Endodermal cell (in vitro differentiated cells): ENCODE data around the gene CSN1S1. TPM values are rescaled to one million over a fixed set of nuclear protein-coding genes. Genes with fewer than 3 reads are reported as not detected.

Source experiments
- DNase-seq: peaks from one replicate; pipeline ENCODE4 v3.0.0-alpha.2; 2017
- H3K27ac ChIP-seq: 2 replicates; pipeline ENCODE4 v1.5.1; 2013; ENCODE audit warnings: mild to moderate bottlenecking, low read depth, low read length, moderate library complexity
- H3K27me3 ChIP-seq: 2 replicates; pipeline ENCODE4 v1.6.1; 2013; ENCODE audit warnings: mild to moderate bottlenecking, low read length, moderate library complexity; ENCODE audit not compliant: insufficient read depth, control insufficient read depth, poor library complexity, severe bottlenecking
- H3K36me3 ChIP-seq: 2 replicates; pipeline ENCODE4 v1.7.0; 2013; ENCODE audit warnings: mild to moderate bottlenecking, low read length, moderate library complexity; ENCODE audit not compliant: control insufficient read depth, insufficient read depth
- H3K4me1 ChIP-seq: one replicate; pipeline ENCODE4 v1.7.0; 2013; ENCODE audit warnings: low read length; ENCODE audit not compliant: control insufficient read depth, insufficient read depth
- H3K4me3 ChIP-seq: 2 replicates; pipeline ENCODE4 v1.5.1; 2013; ENCODE audit warnings: mild to moderate bottlenecking, low read length, moderate library complexity
- H3K9ac ChIP-seq: 2 replicates; pipeline ENCODE4 v1.6.1; 2013; ENCODE audit warnings: mild to moderate bottlenecking, low read length, moderate library complexity; ENCODE audit not compliant: poor library complexity, severe bottlenecking; ENCODE audit errors: extremely low read depth
- H3K9me3 ChIP-seq: 2 replicates; pipeline ENCODE4 v1.6.1; 2013; ENCODE audit warnings: mild to moderate bottlenecking, low read length, moderate library complexity; ENCODE audit not compliant: control insufficient read depth
- H3K27ac Mint-ChIP-seq: 2 replicates; pipeline ENCODE4 v1.8.0; 2020; ENCODE audit warnings: mixed read lengths
- H3K27me3 Mint-ChIP-seq: 2 replicates; pipeline ENCODE4 v1.8.0; 2021; ENCODE audit warnings: mild to moderate bottlenecking, mixed read lengths; ENCODE audit not compliant: insufficient read depth
- H3K36me3 Mint-ChIP-seq: 2 replicates; pipeline ENCODE4 v1.8.0; 2020; ENCODE audit warnings: low read depth, mixed read lengths
- H3K4me1 Mint-ChIP-seq: 2 replicates; pipeline ENCODE4 v1.8.0; 2020; ENCODE audit warnings: mixed read lengths
- H3K4me3 Mint-ChIP-seq: 2 replicates; pipeline ENCODE4 v1.8.0; 2020; ENCODE audit warnings: mild to moderate bottlenecking, moderate library complexity, mixed read lengths
- H3K9me3 Mint-ChIP-seq: 2 replicates; pipeline ENCODE4 v1.8.0; 2020; ENCODE audit warnings: mild to moderate bottlenecking, mixed read lengths
- WGBS, 2 experiments: methylation state at CpG; one replicate each; pipeline versions ENCODE4 v1.1.5 to v1.1.7; 2013; ENCODE audit warnings: missing lambda C conversion rate in 2 of 2, mixed read lengths in 1 of 2; ENCODE audit not compliant: insufficient coverage in 1 of 2, insufficient read length in 1 of 2; 5-methylcytosine and 5-hydroxymethylcytosine counted together
- total RNA-seq, 2 donors: library from RNA; stranded (reverse); fragmentation: NEBNext Ultra II Directional in 1 of 2; extraction: Animal tissue kit (Norgen Biotek cat#: 25700) in 1 of 2; gene quantifications; 2 replicates in 1 of 2; 3 replicates in 1 of 2; pipeline ENCODE4 v1.2.1, GENCODE V29; 2021
- TF ChIP-seq, protein P1 (sequence below): fragments of 200-600 bp; sonication (generic); conservative IDR thresholded peaks from 2 replicates; pipeline ENCODE4 v1.5.0; 2021; ENCODE audit warnings: antibody characterized with exemption, mild to moderate bottlenecking

The CSN1S1 gene
- total RNA-seq, 2 donors from 2014 or later: not detected

DNA sequence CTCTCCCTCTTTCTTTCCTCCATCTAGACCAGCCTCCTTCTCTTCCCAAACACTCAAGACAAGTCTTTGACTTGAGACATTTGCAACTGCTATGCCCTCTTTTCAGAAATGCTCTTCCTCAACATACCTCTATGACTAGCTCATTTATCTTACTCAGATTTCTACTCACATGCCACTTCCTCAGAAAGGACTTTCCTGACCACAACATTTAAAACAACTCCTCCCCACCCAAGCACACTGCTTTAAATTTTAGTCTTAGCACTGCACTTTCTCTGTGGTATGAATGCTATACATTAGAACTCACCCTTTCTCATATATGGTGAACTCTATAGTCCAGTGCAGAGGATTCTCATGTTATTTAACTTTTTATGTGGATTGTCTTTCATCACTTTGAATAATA lies 42.5 kb upstream of the CSN1S1 start:
- Histone ChIP-seq H3K9ac (no peak overlapping the region), H3K27ac (no peak overlapping the region), H3K9me3 (peaks cover 9% of the 10 kb centered on the region), H3K4me1 (no peaks in the 10 kb centered on the region), H3K27me3 (no peaks in the 10 kb centered on the region), H3K36me3 (no peaks in the 10 kb centered on the region), H3K4me3 (no peak overlapping the region)
- H3K36me3 Mint-ChIP-seq: no peaks in the 10 kb centered on the region
- peaks cover 11% of the 10 kb centered on the region for H3K9me3 Mint-ChIP-seq
- DNase-seq: no peak
- TF ChIP-seq, protein P1, sequence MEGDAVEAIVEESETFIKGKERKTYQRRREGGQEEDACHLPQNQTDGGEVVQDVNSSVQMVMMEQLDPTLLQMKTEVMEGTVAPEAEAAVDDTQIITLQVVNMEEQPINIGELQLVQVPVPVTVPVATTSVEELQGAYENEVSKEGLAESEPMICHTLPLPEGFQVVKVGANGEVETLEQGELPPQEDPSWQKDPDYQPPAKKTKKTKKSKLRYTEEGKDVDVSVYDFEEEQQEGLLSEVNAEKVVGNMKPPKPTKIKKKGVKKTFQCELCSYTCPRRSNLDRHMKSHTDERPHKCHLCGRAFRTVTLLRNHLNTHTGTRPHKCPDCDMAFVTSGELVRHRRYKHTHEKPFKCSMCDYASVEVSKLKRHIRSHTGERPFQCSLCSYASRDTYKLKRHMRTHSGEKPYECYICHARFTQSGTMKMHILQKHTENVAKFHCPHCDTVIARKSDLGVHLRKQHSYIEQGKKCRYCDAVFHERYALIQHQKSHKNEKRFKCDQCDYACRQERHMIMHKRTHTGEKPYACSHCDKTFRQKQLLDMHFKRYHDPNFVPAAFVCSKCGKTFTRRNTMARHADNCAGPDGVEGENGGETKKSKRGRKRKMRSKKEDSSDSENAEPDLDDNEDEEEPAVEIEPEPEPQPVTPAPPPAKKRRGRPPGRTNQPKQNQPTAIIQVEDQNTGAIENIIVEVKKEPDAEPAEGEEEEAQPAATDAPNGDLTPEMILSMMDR: no peak
- no peaks in the 10 kb centered on the region for H3K27me3 Mint-ChIP-seq
- no peak overlapping the region for H3K27ac Mint-ChIP-seq
- no peak overlapping the region for H3K4me3 Mint-ChIP-seq
- H3K4me1 Mint-ChIP-seq: no peaks in the 10 kb centered on the region

DNA sequence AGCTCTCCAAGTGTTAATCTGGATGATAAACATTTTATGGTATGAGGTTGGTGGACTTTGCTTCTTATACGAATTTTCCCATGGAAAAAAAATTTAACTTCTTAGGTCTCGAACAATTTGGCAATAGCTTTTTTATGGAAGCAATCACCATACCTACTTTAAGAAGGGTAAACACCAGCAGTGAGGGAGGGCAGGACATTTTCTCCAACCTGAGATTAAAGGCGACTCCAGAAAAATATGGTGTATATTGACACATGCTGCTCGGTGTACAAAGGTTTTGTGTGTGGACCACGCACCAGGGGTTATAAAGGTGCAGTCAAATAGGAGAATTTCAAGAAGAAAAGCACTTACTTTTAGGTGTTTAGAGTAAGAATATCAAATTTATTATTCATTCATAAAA lies 36.7 kb upstream of the CSN1S1 start:
- TF ChIP-seq, protein P1: no peak
- no peaks in the 10 kb centered on the region for H3K4me1 Mint-ChIP-seq
- 86 to 100% methylated on average over 1 to 5 of the region's 5 CpGs for WGBS, 2 experiments

DNA sequence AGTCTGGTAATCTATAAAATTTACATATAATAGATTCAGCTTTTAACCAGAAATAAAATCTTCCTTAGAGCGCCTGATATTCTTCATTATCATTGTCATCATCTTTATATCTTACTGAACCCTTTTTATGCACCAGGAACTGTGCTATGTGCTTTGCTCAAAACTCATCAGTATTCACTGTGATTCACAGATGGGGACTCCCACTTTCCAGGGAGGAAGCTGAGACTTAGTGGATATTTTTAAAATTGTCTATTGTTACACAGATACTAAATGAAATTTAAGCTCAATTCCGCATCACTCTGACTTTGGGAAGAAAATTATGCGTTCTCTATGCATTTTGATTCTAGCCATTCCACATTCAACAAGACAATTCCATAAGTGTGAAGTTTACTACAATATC lies 36.1 kb upstream of the CSN1S1 start:
- H3K27me3 Mint-ChIP-seq: no peaks in the 10 kb centered on the region
- no peaks in the 10 kb centered on the region for H3K9me3 Mint-ChIP-seq
- H3K4me1 ChIP-seq: no peaks in the 10 kb centered on the region
- H3K4me3 Mint-ChIP-seq: no peak overlapping the region
- no peaks in the 10 kb centered on the region for H3K36me3 ChIP-seq
- no peaks in the 10 kb centered on the region for H3K36me3 Mint-ChIP-seq
- no peaks in the 10 kb centered on the region for H3K27me3 ChIP-seq
- H3K4me3 ChIP-seq: no peak overlapping the region
- H3K4me1 Mint-ChIP-seq: no peaks in the 10 kb centered on the region
- TF ChIP-seq, protein P1: no peak
- no peak overlapping the region for H3K27ac Mint-ChIP-seq
- no peaks in the 10 kb centered on the region for H3K9me3 ChIP-seq
- DNase-seq: no peak
- H3K9ac ChIP-seq: no peak overlapping the region
- 92% methylated on average over 3 of the region's 3 CpGs; no CpG with 5 or more reads in 1 of the 2 experiments for whole genome bisulfite sequencing, 2 experiments
- no peak overlapping the region for H3K27ac ChIP-seq

More for the DNA sequence above, 36.7 kb upstream of the CSN1S1 start:
- H3K27ac ChIP-seq: no peak overlapping the region
- no peaks in the 10 kb centered on the region for H3K27me3 ChIP-seq
- H3K4me3 ChIP-seq: no peak overlapping the region
- no peak for DNase-seq
- no peaks in the 10 kb centered on the region for H3K36me3 Mint-ChIP-seq
- H3K27me3 Mint-ChIP-seq: no peaks in the 10 kb centered on the region
- no peak overlapping the region for H3K9ac ChIP-seq
- H3K27ac Mint-ChIP-seq: no peak overlapping the region
- no peaks in the 10 kb centered on the region for H3K9me3 Mint-ChIP-seq
- no peak overlapping the region for H3K4me3 Mint-ChIP-seq
- H3K36me3 ChIP-seq: no peaks in the 10 kb centered on the region
- no peaks in the 10 kb centered on the region for H3K9me3 ChIP-seq
- no peaks in the 10 kb centered on the region for H3K4me1 ChIP-seq
